GM19372 (cell line): ENCODE measurements around the gene CDC42EP1.
"Not testable (repeated sequence)": the region's sequence is repeated elsewhere in the genome, so short reads cannot be mapped to it uniquely, and the experiment has no call there.

Source experiments
- ATAC-seq: cut with Tn5 transposase; IDR thresholded peaks from one replicate; pipeline ENCODE4 v1.9.1; 2021; ENCODE audit warnings: mild to moderate bottlenecking, low read depth, moderate library complexity; ENCODE audit not compliant: unreplicated experiment

CDC42EP1 gene

DNA sequence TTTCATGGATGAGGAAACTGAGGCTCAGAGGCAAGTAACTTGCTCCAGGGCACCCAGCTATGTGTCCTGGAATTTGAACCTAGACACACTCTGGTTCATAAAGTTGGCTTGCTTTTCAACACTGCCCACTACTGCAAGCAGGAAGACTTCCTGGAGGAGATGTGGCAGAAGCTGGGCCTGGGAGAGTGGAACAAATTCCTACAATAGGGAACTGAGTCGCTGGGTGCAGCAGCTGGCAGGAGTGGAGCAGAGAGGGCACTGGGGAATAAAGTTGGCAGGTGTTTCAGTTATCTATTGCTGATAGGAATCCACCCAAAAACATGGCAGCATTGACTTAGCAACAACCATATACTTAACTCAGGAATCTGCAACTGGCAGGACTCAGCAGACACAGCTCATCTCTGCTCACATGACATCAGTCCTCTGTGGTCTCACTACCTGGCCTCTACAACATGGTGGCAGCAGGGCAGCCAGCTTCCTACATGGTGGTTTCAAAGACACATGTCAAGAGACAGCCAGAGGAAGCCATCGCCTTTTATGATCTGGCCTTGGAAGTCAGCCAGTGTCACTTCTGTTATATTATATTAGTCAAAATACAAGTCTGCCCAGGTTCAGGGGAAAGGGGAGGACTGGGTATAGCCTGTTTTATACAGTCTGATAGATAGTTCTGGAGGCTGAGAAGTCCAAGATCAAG is 30.5 kb upstream of the CDC42EP1 start:
- no peak for ATAC-seq

DNA sequence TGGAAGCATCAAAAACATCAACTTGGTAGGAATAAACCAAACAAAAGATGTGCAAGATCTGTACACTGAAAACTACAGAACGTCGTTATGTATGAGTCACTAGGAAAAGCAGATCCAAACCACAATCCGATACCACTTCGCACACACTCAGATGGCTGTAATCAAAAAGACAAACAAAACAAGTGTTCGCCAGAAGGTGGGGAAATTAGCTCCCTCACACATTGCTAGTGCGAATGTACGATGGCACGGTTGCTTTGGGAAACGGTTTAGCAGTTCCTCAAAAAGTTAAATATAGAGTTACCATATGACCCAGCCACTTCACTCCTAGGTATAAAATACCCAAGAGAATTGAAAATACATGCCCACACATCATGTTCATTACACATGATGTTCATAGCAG is 26.3 kb upstream of the CDC42EP1 start:
- ATAC-seq: no peak

DNA sequence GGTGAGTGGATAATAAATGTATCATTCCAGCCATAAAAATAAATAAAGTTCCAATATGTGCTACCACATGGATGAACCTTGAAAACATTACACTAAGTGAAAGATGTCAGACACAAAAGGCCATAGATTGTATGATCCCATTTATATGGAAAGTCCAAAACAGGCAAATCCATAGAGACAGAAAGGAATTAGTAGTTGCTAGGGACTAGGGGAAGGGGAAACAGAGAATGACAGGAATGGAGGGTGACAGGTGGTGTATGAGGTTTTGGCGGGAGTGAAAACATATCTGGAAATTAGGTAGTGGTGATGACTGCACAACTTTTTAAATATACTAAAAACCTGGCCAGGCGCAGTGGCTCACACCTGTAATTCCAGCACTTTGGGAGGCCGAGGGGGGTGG is 25.8 kb upstream of the CDC42EP1 start:
- no peak for ATAC-seq

DNA sequence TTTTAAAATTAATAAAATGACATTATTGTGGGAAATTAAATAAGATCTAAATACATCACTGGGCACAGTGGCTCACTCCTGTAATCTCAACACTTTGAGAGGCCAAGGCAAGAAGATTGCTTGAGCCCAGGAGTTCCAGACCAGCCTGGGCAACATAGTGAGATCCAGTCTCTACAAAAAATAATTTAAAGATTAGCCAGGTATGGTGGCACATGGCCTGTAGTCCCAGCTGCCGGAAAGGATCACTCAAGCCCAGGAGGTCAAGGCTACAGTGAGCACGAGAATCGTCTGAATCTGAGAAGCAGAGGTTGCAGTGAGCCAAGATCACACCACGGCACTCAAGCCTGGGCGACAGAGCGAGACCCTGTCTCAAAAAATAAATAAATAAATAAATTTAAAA is 25.1 kb upstream of the CDC42EP1 start:
- no peak for ATAC-seq

DNA sequence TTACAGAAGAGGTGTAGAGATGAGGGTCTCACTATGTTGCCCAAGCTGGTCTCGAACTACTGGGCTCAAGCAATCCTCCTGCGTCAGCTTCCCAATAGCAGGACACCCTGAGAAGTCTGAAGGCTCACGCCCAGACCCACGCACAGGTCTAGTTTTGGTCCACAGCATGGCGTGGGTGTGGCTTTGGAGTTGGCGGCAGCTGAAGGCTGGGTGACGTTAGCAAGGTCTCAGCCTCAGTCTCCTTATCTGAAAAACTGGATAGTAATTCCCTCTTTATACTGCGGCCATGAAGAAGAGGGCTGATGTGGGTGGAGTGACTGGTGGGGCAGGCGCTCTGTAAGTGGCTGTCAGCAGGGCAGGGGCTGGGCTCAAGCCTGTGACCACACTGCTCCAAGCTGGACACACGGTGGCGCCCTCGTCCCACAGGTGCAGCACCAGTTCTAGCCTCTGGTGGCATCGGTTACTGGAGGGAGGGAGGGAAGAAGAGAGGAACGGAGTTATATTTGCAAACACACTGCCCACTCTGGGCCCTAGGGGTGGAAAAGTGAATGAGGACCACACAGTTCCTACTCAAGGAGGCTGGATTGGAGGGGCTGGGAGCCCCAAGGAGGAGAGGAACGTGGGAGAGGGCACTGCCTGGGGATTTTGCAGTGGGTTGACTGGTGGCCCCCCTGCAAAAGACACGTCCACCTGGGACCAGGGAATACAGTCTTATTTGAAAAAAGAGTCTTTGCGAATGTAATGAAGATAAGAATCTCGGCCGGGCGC is 21.5 kb upstream of the CDC42EP1 start:
- no peak for ATAC-seq

DNA sequence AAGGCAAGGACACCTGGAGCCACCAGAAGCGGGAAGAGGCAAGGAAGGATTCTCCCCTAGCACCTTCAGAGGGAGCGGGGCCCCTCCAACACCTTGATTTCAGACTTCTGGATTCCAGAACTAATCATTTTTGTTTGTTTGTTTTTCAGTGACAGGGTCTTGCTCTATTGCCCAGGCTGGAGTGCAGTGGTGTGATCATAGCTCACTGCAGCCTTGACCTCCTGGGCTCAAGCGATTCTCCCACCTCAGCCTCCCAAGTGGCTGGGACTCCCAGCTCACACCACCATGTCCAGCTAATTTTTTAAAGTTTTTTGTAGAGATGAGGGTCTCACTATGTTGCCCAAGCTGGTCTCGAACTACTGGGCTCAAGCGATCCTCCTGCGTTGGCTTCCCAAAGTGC is 20.5 kb upstream of the CDC42EP1 start:
- ATAC-seq: not testable (repeated sequence)

DNA sequence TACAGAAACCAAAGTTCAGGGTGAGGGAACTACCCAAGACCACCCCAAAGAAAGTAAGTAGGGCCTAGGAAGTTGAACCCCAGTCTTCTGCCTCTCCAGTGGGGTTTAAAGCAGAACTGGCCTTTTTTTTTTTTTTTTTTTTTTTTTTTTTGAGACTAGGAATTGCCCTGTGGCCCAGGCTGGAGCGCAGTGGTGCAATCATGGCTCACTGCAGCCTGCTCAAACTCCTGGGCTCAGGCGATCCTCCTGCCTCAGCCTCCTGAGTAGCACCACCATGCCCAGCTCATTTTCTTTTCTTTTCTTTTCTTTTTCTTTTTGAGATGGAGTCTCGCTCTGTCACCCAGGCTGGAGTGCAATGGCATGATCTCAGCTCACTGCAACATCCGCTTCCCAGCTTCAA is 17.9 kb upstream of the CDC42EP1 start:
- not testable (repeated sequence) for ATAC-seq

DNA sequence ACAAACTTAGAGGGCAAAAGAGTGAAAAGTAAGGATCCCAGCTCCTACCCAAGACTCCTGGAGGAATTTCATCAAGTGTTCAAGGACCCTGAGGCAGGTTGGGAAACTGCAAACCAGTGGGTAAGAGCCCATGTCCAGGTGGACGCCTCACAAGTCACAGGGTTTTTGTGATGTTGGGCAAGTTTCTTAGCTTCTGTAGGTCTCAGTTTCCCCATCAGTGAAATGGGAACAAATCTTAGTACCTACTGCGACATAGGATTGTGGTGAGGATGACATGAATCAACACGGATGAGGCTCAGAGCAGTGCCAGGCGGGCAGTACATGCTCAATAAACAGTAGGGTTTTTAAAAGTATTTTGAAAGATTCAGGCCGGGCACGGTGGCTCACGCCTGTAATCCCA is 17.3 kb upstream of the CDC42EP1 start:
- no peak for ATAC-seq

DNA sequence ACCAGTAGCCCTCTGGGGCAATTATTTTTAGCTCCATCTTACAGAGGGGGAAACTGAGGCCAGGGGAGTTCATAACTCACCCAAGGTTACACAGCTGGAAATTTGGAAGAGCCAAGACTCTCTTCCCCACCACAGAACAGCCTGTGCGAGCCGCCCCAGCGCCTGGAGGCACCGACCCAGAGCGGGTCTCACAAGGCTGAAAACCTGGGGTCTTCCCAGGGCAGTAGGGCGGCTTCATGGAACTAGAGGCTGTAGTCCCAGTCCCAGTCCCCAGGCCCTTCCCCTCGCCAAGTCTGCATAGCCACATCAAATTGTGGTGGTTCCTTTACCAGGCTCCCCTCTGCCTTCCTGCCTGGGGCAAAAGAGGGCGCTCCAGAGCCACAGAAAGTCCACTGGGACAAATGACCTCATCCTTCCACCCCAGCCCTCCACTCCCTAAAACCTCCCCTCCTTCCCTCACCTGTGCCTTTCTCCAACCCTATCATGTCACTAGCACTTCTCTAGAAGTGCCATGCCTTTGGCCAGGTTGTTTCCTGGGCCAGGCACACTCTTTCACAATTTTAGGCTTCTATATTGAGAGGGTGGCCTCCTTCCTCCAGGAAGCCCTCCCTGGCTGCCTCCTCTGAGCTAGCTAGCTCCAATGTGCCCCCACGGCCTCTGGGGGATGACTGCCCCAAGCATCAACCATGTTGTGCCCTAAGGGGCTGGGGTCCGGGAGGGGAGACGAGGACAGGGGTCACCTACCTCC is 15.2 kb upstream of the CDC42EP1 start:
- ATAC-seq: no peak

DNA sequence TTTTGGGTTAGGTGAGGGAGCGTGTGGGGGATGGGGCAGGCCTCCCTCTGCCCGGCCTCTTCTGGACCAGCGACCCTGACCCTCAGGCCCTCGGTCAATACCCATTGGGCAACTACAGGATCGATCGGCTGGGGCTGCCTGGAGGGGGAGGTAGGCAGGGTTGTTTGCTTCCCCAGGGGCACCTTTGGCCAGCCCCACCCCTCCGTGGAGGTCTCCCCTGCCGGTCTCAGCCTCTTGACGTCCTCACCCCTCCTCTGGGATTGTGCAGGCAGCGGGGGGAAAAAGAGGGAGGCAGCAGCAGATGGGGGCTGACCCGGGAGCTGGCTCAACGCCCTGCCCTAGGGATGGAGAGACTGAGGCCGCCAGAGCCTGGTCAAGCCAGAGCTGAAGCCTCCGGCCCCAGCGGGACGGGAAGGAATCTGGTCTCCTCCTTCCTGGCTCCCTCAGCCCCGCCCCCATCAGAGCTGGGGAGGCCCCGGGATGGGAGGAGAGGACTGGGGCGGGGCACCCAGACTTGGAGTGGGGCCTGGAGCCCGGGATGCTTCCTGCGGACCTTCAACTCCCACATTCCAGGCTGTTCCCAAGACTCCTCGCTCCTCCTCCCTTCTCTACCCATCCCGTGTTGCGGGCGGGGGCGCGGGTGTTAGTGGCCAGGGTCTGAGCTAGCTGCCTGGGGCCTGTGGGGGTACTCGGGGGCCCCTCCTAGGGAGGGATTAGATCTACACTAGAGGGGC is 14.4 kb upstream of the CDC42EP1 start:
- ATAC-seq: no peak

DNA sequence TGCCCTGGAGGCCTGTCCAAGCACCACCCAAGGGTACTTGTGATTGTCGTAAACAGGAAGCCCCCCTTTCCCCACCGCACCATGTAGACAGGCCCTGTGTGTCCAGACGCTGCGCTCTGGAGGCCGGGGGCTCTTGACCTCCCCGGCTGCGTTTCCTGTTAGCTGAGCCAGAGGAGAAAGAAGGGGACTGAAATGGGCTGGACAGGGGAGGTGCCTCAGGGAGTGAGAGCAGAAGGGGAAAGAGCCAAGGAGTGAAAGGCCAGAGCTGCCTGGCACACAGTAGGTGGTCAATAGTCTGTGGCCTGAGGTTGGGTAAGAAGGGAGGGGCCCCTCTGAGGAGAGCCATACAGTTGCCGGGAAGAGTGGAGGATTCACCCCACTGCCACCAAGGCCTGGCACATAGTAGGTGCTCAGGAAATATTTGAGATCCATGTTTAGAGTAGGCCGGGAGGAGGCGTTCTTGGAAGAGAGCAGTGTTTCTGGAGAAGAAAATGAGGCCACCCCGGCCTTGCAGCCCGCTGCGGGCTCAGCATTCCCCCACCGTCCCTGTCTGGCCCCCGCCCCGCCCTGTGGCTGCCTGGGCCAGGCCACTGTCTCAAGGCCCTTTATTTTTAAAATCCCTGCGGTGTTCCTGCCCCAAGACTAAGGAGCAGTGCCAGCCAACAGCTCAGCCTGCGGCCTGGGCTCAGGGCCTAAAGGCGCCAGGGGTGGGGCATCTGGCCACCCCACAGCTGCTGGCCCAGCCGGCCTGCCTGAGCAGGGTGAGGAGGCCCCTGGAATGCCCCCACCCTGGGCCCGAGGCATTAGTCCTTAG is 13.6 kb upstream of the CDC42EP1 start:
- ATAC-seq: no peak

DNA sequence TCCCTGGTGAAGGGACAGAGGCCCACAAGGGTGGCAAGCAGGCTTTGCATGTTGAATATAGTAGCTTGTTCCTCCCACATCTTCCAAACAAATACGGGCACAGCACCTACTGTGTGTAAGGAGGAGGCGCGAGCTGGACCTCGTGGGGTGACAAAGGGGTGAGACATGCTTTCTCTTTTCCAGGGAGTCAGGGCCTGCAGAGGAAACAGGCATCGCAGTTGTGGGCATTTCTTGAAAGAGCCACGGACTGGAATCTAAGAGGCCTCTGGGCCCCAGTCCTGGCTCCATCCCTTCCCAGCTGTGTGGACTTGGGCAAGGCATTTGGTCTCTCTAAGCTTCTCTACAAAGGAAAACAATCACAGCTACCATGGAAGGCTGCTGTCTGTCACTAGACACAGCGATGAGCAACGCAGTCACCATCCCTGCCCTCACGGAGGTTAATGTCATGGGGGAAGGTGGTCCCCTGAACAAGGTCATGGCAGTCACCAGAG is 13.0 kb upstream of the CDC42EP1 start:
- ATAC-seq: no peak

DNA sequence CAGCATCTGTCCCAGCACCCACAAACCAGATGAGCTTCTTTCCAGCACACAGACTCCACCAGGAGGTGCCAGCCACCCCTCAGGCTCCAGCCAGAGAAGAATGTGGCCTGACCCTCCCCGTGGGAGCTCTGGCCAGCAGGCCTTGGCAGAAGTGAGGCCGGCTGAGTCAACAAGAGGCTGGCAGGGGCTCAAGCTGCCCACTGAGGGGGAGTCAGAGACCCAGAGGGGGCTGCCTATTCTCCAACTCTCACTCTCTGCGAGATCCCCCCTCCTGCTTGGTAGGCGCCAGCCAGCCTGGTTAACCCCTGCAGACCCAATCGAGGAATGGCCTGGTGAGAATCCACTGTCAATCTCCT is 10.6 kb upstream of the CDC42EP1 start:
- ATAC-seq: no peak

DNA sequence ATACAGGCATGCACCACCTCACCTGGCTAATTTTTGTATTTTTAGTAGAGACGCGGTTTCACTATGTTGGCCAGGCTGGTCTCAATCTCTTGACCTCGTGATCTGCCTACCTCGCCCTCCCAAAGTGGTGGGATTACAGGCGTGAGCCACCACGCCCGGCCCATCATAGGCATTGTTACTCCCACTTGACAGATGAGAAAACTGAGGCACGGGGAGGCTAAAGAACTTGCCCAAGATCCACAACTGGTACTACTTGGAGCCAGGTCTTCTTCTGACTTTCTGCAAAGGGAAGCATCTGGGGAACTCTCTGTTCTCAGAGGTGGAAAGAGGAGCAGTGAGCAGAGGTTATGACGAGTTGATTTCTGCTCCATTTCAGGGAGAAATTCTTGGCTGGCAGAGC is 9.4 kb upstream of the CDC42EP1 start:
- ATAC-seq: not testable (repeated sequence)

DNA sequence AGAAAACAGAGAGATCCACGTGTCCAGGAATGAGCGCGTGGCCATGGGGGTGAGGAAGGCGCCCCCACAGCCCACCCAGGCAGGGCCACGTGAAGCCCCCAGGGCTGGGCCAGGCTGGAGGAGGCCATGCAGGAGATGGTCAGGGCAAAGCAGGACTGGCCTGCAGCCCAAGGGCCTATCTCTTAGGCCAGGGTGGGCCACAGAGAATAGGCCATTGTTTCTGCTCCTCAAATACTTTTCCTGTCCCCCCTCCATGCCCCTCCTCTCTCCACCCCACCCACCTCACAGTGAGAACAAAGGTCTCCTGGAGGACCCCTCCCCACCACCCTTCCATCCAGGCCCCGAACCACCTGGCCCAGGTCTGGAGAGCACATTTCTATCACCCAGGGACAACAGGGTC is 8.3 kb upstream of the CDC42EP1 start:
- no peak for ATAC-seq

DNA sequence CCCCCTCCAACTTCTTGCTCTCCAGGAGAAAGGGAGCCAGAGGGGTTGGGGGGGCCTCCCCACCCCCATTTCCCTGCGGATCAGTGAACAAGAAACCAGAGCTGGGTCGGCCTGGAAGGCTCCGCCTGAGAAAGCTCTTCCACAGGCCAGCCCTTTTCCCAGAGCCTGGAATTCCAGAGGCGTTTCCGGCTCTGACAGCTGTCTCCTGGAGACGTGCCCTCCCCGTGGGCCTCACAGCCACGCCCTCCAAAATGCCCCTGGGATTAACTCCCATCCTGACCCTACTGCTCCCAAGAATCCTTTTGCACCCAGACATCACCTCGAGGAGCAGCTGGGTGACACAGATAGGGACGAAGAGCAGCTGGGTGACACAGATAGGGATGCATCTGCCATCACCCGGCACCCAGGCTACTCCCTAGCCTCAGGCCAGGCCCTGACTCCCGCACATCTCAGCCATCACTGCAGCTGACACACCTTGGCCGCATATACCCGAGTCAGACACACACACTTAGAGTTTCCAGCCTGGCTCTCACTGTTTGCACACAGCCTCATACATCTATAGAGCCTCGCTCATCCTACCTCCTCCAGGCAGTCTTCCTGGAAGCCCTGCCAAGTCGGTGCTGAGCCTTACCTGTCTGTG is 7.6 kb upstream of the CDC42EP1 start:
- no peak for ATAC-seq

DNA sequence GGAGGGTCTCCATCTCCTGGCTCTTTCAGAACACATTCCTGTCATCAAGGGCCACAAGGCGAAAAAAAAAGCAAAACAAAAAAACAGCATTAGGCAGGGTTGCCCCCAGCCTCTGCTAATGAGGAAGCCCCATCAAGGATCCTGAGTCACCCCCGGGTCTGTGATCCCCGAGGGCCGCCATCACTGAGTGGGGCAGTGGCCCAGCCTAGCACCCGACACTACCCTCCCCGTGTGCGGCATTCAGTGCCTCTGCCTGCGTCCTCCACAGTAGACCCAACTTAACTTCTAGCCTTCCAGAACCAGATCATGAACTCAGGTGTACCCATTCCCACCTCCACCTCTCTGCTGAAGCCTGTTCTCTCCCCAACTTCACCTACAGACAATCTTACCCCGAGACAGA is 6.6 kb upstream of the CDC42EP1 start:
- no peak for ATAC-seq

DNA sequence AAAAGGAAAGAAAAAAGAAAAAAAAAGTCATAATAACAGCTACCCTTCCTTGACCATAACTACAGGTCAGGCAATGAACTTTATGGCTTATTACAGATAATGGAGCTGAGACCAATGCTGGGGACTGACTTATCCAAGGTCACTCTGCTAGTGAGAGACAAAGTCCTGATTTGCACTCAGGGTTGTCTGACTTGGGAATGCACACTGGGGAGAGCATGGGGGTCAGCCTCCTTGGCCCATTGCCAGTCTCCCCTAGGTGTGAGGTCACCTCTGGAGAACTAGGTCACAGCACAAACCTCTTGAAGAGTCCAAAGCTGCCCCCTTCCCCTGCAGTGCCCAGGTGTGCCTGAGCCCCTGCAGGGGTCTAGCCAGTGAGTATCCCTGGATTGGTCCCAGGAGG is 5.3 kb upstream of the CDC42EP1 start:
- no peak for ATAC-seq

DNA sequence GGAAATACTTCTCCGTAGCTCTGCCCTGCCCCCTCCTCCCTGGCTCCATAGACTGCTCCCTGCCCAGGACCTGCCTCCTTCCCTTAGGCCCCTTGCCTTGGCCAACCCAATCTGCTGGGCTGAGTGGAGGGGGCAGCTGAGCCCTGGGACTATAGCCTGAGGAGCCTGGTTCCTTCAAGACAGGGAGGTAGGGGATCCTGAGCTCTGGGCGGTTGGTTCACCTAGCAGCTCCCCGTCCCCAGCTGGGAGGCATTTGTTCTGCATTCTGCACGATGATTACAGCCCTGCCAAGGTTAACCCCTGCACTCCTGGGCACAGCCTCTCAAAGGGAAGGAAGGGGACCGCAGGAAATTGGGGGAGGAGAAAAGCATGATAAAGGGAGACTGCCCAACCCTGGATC is 3.6 kb upstream of the CDC42EP1 start:
- no peak for ATAC-seq
